DOHH2 (cell line): ENCODE results near the gene AREG.

ENCODE experiments used
- CTCF ChIP-seq: fragments of 200-600 bp; sonication (generic); IDR thresholded peaks from one replicate; pipeline ENCODE4 v1.5.1; 2014; ENCODE audit warnings: antibody characterized with exemption, mild to moderate bottlenecking, low read depth, low read length; ENCODE audit not compliant: poor library complexity, severe bottlenecking
- EZH2phosphoT487 ChIP-seq: fragments of 200-600 bp; sonication (generic); IDR thresholded peaks from 2 replicates; pipeline ENCODE4 v1.6.1; 2017; ENCODE audit warnings: borderline replicate concordance, mild to moderate bottlenecking, antibody characterized with exemption, low read length, moderate library complexity, mixed read lengths

GRCh38 chr4:74408639-74409038, 36.3 kb upstream of the AREG start:
- TF ChIP-seq CTCF (no peak), EZH2phosphoT487 (no peak)
